Measurements from ENCODE around the gene USP13. TPM values are rescaled to one million over a fixed set of nuclear protein-coding genes. Genes with fewer than 3 reads are reported as not detected.

Gene USP13
- total and polyA plus RNA-seq, 2 of the 13 experiments (the other 11 are each of a cell fraction or from before 2014, with no cell fraction given): 15.9 to 36.7 TPM

DNA sequence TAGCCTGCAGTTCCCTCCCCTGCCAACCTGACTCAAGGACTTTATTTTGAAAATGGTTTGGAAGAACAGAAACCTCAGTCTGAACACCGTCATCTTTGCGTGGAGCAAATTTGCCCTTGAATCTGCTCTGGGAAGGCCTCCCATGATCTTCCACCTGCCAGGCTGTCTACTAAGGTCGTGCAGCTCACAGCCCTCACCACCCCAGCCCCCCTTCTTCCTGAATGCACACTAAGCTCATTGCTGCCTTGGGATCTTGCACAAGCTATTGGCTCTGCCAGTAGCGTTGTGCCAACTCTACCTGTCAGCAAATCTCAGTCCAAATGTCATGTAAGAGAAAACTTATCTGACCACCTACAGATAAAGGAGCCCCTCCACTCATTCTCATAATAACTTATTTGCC lies 141.5 kb downstream of the USP13 start:
- H3K9me3 ChIP-seq (ENCODE audit: low read length): no peaks in the 10 kb centered on the region
- no TSS peak for BruUV-seq (replicated peaks)
- ChIA-PET CTCF (ENCODE audit: low intra/inter-chr PET ratio, low total read pairs) (no interaction called here), POLR2A (no interaction called here)
- H2AFZ ChIP-seq (ENCODE audit: low read length): no peak overlapping the region
- peaks cover 10% of the 10 kb centered on the region; the same call in 1 of the 2 replicates for H3K4me1 ChIP-seq (ENCODE audit: insufficient read depth, low read length)
- intact Hi-C loops (cut with micrococcal nuclease; ENCODE audit: unreplicated experiment): no loop called here
- H3K9ac ChIP-seq (ENCODE audit: insufficient read depth, low read depth, low read length): no peak overlapping the region
- no peak for FAIRE-seq
- no peaks in the 10 kb centered on the region for H3K79me2 ChIP-seq (ENCODE audit: insufficient read depth, low read length)
- DNase-seq (ENCODE audit: low spot score): no peak
- no peak overlapping the region for H3K4me2 ChIP-seq (ENCODE audit: low read depth, low read length)
- peaks cover 0 to 1% of the 10 kb centered on the region in 2 experiments; a peak in 2 of 5 replicates for H3K36me3 ChIP-seq (replicated peaks in 1 of 2; ENCODE audit: control insufficient read depth in 1 of 2, insufficient read depth in 2 of 2, low read length in 2 of 2)
- no peaks in the 10 kb centered on the region for H3K27me3 ChIP-seq (ENCODE audit: control insufficient read depth in 1 of 2, insufficient read depth in 2 of 2, low read length in 2 of 2)
- H3K27ac ChIP-seq (ENCODE audit: extremely low read length, insufficient read depth, low read length): no peak overlapping the region
- 78% methylated on average over 4 of the region's 4 CpGs for WGBS (ENCODE audit: low lambda C conversion rate)
- in situ Hi-C loops (cut with HindIII; ENCODE audit: extremely low pct_ligation_motif_present, low pct_unique_long_range_greater_than_20kb): no loop called here
- ATAC-seq: peak; percentile 41
- TF ChIP-seq ZNF484 (CRISPR knock-in tag; IDR thresholded peaks at IDR 0.05; ENCODE audit: borderline replicate concordance, low read depth): no peak
- TF ChIP-seq HNRNPL (IDR thresholded peaks at IDR 0.05; ENCODE audit: low read depth, low read length): no peak
- TF ChIP-seq ZSCAN21 (CRISPR knock-in tag; IDR thresholded peaks at IDR 0.05; ENCODE audit: borderline replicate concordance): no peak
- no peak for TF ChIP-seq MBNL3 (CRISPR knock-in tag; conservative IDR thresholded peaks at IDR 0.05)
- TF ChIP-seq HOXA5 (CRISPR knock-in tag; IDR thresholded peaks at IDR 0.05): no peak
- TF ChIP-seq TEAD2 (CRISPR knock-in tag; IDR thresholded peaks at IDR 0.05): no peak
- TF ChIP-seq, protein P1, sequence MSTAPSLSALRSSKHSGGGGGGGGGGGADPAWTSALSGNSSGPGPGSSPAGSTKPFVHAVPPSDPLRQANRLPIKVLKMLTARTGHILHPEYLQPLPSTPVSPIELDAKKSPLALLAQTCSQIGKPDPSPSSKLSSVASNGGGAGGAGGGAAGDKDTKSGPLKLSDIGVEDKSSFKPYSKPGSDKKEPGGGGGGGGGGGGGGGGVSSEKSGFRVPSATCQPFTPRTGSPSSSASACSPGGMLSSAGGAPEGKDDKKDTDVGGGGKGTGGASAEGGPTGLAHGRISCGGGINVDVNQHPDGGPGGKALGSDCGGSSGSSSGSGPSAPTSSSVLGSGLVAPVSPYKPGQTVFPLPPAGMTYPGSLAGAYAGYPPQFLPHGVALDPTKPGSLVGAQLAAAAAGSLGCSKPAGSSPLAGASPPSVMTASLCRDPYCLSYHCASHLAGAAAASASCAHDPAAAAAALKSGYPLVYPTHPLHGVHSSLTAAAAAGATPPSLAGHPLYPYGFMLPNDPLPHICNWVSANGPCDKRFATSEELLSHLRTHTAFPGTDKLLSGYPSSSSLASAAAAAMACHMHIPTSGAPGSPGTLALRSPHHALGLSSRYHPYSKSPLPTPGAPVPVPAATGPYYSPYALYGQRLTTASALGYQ (CRISPR knock-in tag; IDR thresholded peaks at IDR 0.05): no peak
- TF ChIP-seq, protein P2, sequence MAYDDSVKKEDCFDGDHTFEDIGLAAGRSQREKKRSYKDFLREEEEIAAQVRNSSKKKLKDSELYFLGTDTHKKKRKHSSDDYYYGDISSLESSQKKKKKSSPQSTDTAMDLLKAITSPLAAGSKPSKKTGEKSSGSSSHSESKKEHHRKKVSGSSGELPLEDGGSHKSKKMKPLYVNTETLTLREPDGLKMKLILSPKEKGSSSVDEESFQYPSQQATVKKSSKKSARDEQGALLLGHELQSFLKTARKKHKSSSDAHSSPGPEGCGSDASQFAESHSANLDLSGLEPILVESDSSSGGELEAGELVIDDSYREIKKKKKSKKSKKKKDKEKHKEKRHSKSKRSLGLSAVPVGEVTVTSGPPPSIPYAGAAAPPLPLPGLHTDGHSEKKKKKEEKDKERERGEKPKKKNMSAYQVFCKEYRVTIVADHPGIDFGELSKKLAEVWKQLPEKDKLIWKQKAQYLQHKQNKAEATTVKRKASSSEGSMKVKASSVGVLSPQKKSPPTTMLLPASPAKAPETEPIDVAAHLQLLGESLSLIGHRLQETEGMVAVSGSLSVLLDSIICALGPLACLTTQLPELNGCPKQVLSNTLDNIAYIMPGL (CRISPR knock-in tag; IDR thresholded peaks at IDR 0.05; ENCODE audit: borderline replicate concordance in 1 of 2, low read depth in 1 of 2): no peak
- TF ChIP-seq RFX3 (CRISPR knock-in tag; IDR thresholded peaks at IDR 0.05): no peak
- TF ChIP-seq ZBTB38 (CRISPR knock-in tag; IDR thresholded peaks at IDR 0.05): no peak
- TF ChIP-seq EEA1 (CRISPR knock-in tag; IDR thresholded peaks at IDR 0.05; ENCODE audit: borderline replicate concordance): no peak
- no peaks in the 10 kb centered on the region for H4K20me1 ChIP-seq (ENCODE audit: insufficient read depth, low read length)
- H3K4me3 ChIP-seq (replicated peaks in 1 of 3; ENCODE audit: insufficient read depth in 1 of 3, low read depth in 2 of 3, low read length in 3 of 3): no peak overlapping the region

All from HepG2 (cell line).